ENCODE results near the gene FAM135A. TPM values are rescaled to one million over a fixed set of nuclear protein-coding genes. Genes with fewer than 3 reads are reported as not detected.

FAM135A gene
- total and polyA plus RNA-seq, 10 of the 15 experiments (the other 5 are each of a cell fraction or from before 2014, with no cell fraction given): 3.9 to 24.5 (median 13.7) TPM

- Histone ChIP-seq H3K9ac (ENCODE audit: control insufficient read depth, insufficient read depth, low read length) (no peak overlapping the region), H3K4me2 (ENCODE audit: control insufficient read depth, insufficient read depth) (no peak overlapping the region), H3K9me3 (replicated peaks; ENCODE audit: control insufficient read depth, insufficient read depth, low read length) (peaks cover 2% of the 10 kb centered on the region; the same call in 1 of the 3 replicates), H3K27ac (ENCODE audit: control insufficient read depth, insufficient read depth) (0 out of 2 replicates have a peak overlapping the region, but pooled peaks have one; percentile 33), H3K4me1 (ENCODE audit: control insufficient read depth, insufficient read depth, low read length) (no peaks in the 10 kb centered on the region), H3K79me2 (ENCODE audit: control insufficient read depth, insufficient read depth, low read length) (peaks cover 26% of the 10 kb centered on the region), H3K4me3 (no peak overlapping the region), H2AFZ (ENCODE audit: control insufficient read depth, low read depth, low read length) (peak overlapping the region; percentile 26), H4K20me1 (ENCODE audit: control insufficient read depth, insufficient read depth) (no peaks in the 10 kb centered on the region), H3K27me3 (replicated peaks in 1 of 2; ENCODE audit: control insufficient read depth in 2 of 2, insufficient read depth in 2 of 2, low read length in 1 of 2) (no peaks in the 10 kb centered on the region), H3K36me3 (ENCODE audit: control insufficient read depth in 2 of 2, insufficient read depth in 2 of 2, low read length in 1 of 2) (peaks cover 0 to 9% of the 10 kb centered on the region in 2 experiments; a peak in 1 of 4 replicates)
- intact Hi-C loops (cut with micrococcal nuclease; ENCODE audit: unreplicated experiment) (no loop called here), in situ Hi-C loops (cut with MboI) (no loop called here)
- FAIRE-seq (no peak), ATAC-seq (peak; percentile 52), DNase-seq (ENCODE audit: low read depth, low spot score) (no peak)
- ChIA-PET RAD21 (ENCODE audit: unreplicated experiment) (interaction anchor here (1.1 kb wide), 1 partner anchor 99 kb away, joined by 4 read pairs; no protein-coding TSS in a partner anchor), POLR2A (interaction anchor here (1.6 kb wide), 1 partner anchor 9 kb away, joined by 9 read pairs; the partner anchor contains the start of gene FAM135A), CTCF (interaction anchor here (0.8 to 1.4 kb wide), 8 partner anchors 9 to 265 kb away, joined by 3 to 5 read pairs (median 3); partner anchors contain the start of gene FAM135A), SMC1A (ENCODE audit: uncharacterized antibody, unreplicated experiment) (interaction anchor here (0.7 to 1.4 kb wide), 5 partner anchors 9 to 251 kb away, joined by 3 to 5 read pairs (median 3); partner anchors contain the start of gene FAM135A)
- WGBS (ENCODE audit: insufficient coverage, insufficient replicate concordance, low lambda C conversion rate, missing lambda C conversion rate): 4% methylated on average over 2 of the region's 2 CpGs
- TF ChIP-seq MEF2A (IDR thresholded peaks at IDR 0.05; ENCODE audit: insufficient read depth, low read depth, low read length) (no peak), PKNOX1 (IDR thresholded peaks at IDR 0.05) (peak; percentile 45; the same call in 1 of the 2 replicates)
- no TSS peak for BruUV-seq (replicated peaks)
Measured at GRCh38 chr6:70421509-70421908, 8.2 kb downstream of the FAM135A start.

Measured in GM12878 (cell line).